GM18517 (cell line): Measurements from ENCODE around the gene ASB2.

Source experiments
- ATAC-seq: cut with Tn5 transposase; IDR thresholded peaks from one replicate; pipeline ENCODE4 v1.9.1; 2021; ENCODE audit warnings: mild to moderate bottlenecking, moderate library complexity; ENCODE audit not compliant: unreplicated experiment

The ASB2 gene

GRCh38 chr14:93929657-93930056 lies 46.7 kb downstream of the ASB2 start:
- ATAC-seq, result no peak

GRCh38 chr14:93929048-93929535 lies 47.3 kb downstream of the ASB2 start:
- no peak for ATAC-seq

GRCh38 chr14:93928184-93929047 lies 48.0 kb downstream of the ASB2 start:
- ATAC-seq, result no peak

- ATAC-seq, result no peak
Observed at GRCh38 chr14:93927800-93928145, 48.6 kb downstream of the ASB2 start.

GRCh38 chr14:93926873-93927799 lies 49.2 kb downstream of the ASB2 start, which contains the start of gene FAM181A:
Gene FAM181A, plus strand, starts transcription at chr14:93927344. Its CDS starts 942 bp downstream, at chr14:93928286.
- no peak for ATAC-seq

- ATAC-seq, result no peak
Observed at GRCh38 chr14:93926245-93926872, 50.0 kb downstream of the ASB2 start.

- ATAC-seq, result no peak
Observed at GRCh38 chr14:93925374-93925895, 50.9 kb downstream of the ASB2 start.

GRCh38 chr14:93924592-93925355 lies 51.6 kb downstream of the ASB2 start:
- ATAC-seq, result no peak

- ATAC-seq, result no peak
Observed at GRCh38 chr14:93923626-93924025, 52.7 kb downstream of the ASB2 start.

GRCh38 chr14:93921001-93921806 lies 55.2 kb downstream of the ASB2 start:
- no peak for ATAC-seq

- ATAC-seq, result no peak
Observed at GRCh38 chr14:93917141-93917540, 59.2 kb downstream of the ASB2 start.

- no peak for ATAC-seq
Observed at GRCh38 chr14:93916498-93916897, 59.9 kb downstream of the ASB2 start.

GRCh38 chr14:93915800-93916199 lies 60.6 kb downstream of the ASB2 start:
- ATAC-seq, result no peak

GRCh38 chr14:93915070-93915705 lies 61.2 kb downstream of the ASB2 start:
- ATAC-seq, result no peak

- no peak for ATAC-seq
Observed at GRCh38 chr14:93914278-93914677, 62.1 kb downstream of the ASB2 start.

- no peak for ATAC-seq
Observed at GRCh38 chr14:93912782-93913181, 63.6 kb downstream of the ASB2 start.

GRCh38 chr14:93911975-93912615 lies 64.3 kb downstream of the ASB2 start:
- no peak for ATAC-seq

GRCh38 chr14:93909429-93910128 lies 66.8 kb downstream of the ASB2 start:
- no peak for ATAC-seq
